Heart right ventricle (tissue), 16 donors: Measurements from ENCODE around the gene TMEM200C. TPM values are rescaled to one million over a fixed set of nuclear protein-coding genes. Genes with fewer than 3 reads are reported as not detected.

ENCODE experiments used
- ATAC-seq, 8 donors: fragments of 200-7000 bp; cut with Tn5 transposase; one replicate each; pipeline ENCODE4 v1.9.1; 2020; ENCODE audit warnings: mild to moderate bottlenecking in 8 of 8, moderate library complexity in 8 of 8, moderate number of reproducible peaks in 1 of 8
- DNase-seq, 2 donors: peaks; one replicate each; pipeline ENCODE4 v3.0.0-alpha.2; 2020
- H3K27ac ChIP-seq, 10 donors: fragments of 200-600 bp; sonication (generic) in 2 of 10; one replicate each; pipeline versions ENCODE4 v1.5.0 to v1.8.0; 2020 to 2022; ENCODE audit warnings: mild to moderate bottlenecking in 3 of 10
- H3K27me3 ChIP-seq, 7 donors: fragments of 200-600 bp; one replicate each; pipeline ENCODE4 v1.8.0; 2021 to 2022; ENCODE audit warnings: mild to moderate bottlenecking in 2 of 7
- H3K36me3 ChIP-seq, 9 donors: fragments of 200-600 bp; sonication (generic) in 1 of 9; one replicate each; pipeline versions ENCODE4 v1.5.0 to v1.8.0; 2020 to 2022; ENCODE audit warnings: mild to moderate bottlenecking in 2 of 9
- H3K4me1 ChIP-seq, 9 donors: fragments of 200-600 bp; sonication (generic) in 1 of 9; one replicate each; pipeline versions ENCODE4 v1.5.0 to v1.8.0; 2020 to 2022; ENCODE audit warnings: mild to moderate bottlenecking in 4 of 9
- H3K4me3 ChIP-seq, 10 donors: fragments of 200-600 bp; sonication (generic) in 2 of 10; one replicate each; pipeline versions ENCODE4 v1.5.0 to v1.8.0; 2020 to 2022; ENCODE audit warnings: mild to moderate bottlenecking in 7 of 10, moderate library complexity in 2 of 10
- H3K9me3 ChIP-seq, 11 donors: fragments of 200-600 bp in 10 of 11; sonication (generic) in 2 of 11; one replicate each; pipeline versions ENCODE4 v1.5.0 to v1.8.0; 2013 to 2022; ENCODE audit warnings: mild to moderate bottlenecking in 2 of 11, control low read depth in 1 of 11, moderate library complexity in 1 of 11
- CTCF ChIP-seq, 9 donors: fragments of 200-600 bp; sonication (generic) in 2 of 9; IDR thresholded peaks; one replicate each; pipeline versions ENCODE4 v1.5.0 to v1.8.0; 2021 to 2022; ENCODE audit warnings: antibody characterized with exemption in 9 of 9, mild to moderate bottlenecking in 5 of 9, moderate library complexity in 1 of 9
- WGBS, 2 donors: extraction: QIAGEN DNeasy Blood & Tissue Kit; methylation state at CpG; one replicate each; pipeline ENCODE4 v1.1.7; 2013; ENCODE audit warnings: inconsistent platforms in 1 of 2; 5-methylcytosine and 5-hydroxymethylcytosine counted together
- intact Hi-C, 10 donors: fragments of 100-400 bp; cut with DNase I; formaldehyde crosslinking; loops; one replicate each; pipeline versions ENCODE4 v1.11.1 to v1.14.2; 2022
- long read RNA-seq, 3 donors: library from polyadenylated mRNA; unstranded; transcript quantifications; one replicate each; pipeline ENCODE4 v2.0.0, GENCODE V29; 2020 to 2021
- polyA plus RNA-seq, 2 donors: library from polyadenylated mRNA; stranded (reverse); fragments of 200-250 nt; gene quantifications; one replicate each; pipeline ENCODE4 v1.2.3, GENCODE V29; 2013
- total RNA-seq, 10 donors: library from RNA; stranded (reverse); fragmentation: NEBNext Ultra II Directional in 3 of 10; extraction: Animal tissue kit (Norgen Biotek cat#: 25700) in 3 of 10; gene quantifications; one replicate each; pipeline versions ENCODE4 v1.2.1 to v1.2.4, GENCODE V29; 2021 to 2023
- donor health status: Arrhythmogenic right ventricular cardiomyopathy.
- donor health status: ischemic (EF 13 %, LVEDD 7.1; RV severe dilation, severe dysfunction).
- donor health status: healthy with polysubstance abuse.
- donor health status: DM: no; HTN: yes; CAD: no.
- donor health status: DM: no; HTN: no; CAD: no.
- donor health status: ischemic (EF 25% LVEDD 6.9; RV normal size, moderate dysfunction).
- donor health status: ischemic (EF 25% LVEDD 5.7; RV mildly dilated, moderate dysfunction).
- donor health status: healthy.
- donor health status: DM: yes; HTN: yes; CAD: no.
- donor health status: Ischemic cardiomyopathy.
- donor health status: ischemic (EF 35%, LVEDD 5.7; RV mildly dilated, moderate dysfunction).
- donor health status: nonischemic (EF 11% LVEDD 7.7; RV severe dilation, severe dysfunction).
- donor health status: DM: yes; HTN: yes; CAD: no.
- donor health status: PGD.
- donor health status: ischemic (EF 29% LVEDD 5.4; RV normal size, mild dysfunction).
- donor health status: nonischemic (EF 23%, LVEDD 6.1; RV moderate dilation, normal function).

TMEM200C gene
- total RNA-seq (under 1 TPM; 0.04 to 0.79 (median 0.33) TPM), polyA plus RNA-seq (1 to 10 TPM in 1 of 2 donors, under 1 TPM in 1; 0.22 to 1.7 TPM)
- long read RNA-seq, donor 1 = 0 reads
- long read RNA-seq, donor 2 = 0 reads
- long read RNA-seq, donor 3 = 0 reads

DNA sequence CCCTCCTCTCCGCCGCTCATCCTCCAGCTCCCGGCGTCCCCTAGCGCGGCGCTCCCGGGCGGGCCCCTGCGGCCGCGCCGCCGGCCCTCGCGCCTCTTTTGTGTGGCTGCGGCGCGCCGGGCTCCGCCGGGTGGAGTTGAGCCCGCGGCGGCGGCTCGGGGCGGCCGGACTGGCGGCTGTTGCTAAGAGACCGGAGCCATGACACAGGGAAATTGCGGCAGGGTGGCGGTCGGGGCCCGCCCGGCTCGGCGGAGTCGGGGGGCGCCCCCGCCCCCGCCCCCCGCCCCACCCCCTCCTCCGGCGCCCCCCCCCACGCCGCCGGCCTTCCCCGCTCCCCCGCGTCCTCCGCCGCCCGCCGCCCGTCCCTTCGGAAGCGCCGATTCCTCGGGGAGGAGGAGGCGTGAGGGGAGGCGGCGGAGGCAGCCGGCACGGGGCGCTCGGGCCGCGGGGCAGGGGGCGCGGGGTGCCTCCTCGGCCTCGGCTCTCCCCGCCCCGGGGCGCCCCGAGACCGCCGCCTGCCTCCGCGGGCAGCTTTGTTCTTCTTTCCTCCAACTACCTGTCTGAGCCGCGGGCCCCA lies at the start of gene TMEM200C:
TMEM200C (minus strand) TSS at position 224 of the 577 bp plus-strand sequence. CDS start 3,459 bp downstream, outside the sequence.
- Histone ChIP-seq H3K9me3 (no peaks in the 10 kb centered on the region), H3K27ac (peak within 1 kb of the TSS in 8 of 10 donors; percentile 19 to 78 (median 47)), H3K4me1 (peaks cover 5 to 36% (median 15%) of the 10 kb centered on the region in 9 donors), H3K36me3 (no peaks in the 10 kb centered on the region), H3K27me3 (peaks cover 28 to 97% (median 89%) of the 10 kb centered on the region in 7 donors), H3K4me3 (peak within 1 kb of the TSS; percentile 38 to 64 (median 50))
- WGBS, 2 donors = 0% methylated on average over 30 to 77 of the region's 83 CpGs
- intact Hi-C loops = loop anchor here in 3 of 10 donors (10.0 kb wide), 3 partner anchors 229 to 879 kb away; no protein-coding TSS in a partner anchor
- DNase-seq (peak; percentile 7 to 19), ATAC-seq (peak in 3 of 8 donors; percentile 7 to 18 (median 11))
- no peak for TF ChIP-seq CTCF (IDR thresholded peaks at IDR 0.05)

GRCh38 chr18:5944448-5944847 lies 49.1 kb upstream of the TMEM200C start:
- no peak for TF ChIP-seq CTCF (IDR thresholded peaks at IDR 0.05)
- no peak for ATAC-seq
- no peak overlapping the region for H3K27ac ChIP-seq
- no peaks in the 10 kb centered on the region for H3K4me1 ChIP-seq
- H3K4me3 ChIP-seq = no peak overlapping the region
- no peak for DNase-seq
- H3K27me3 ChIP-seq = peaks cover 0 to 13% (median 0%) of the 10 kb centered on the region in 7 donors
- H3K9me3 ChIP-seq = no peaks in the 10 kb centered on the region
- intact Hi-C loops = no loop called here
- WGBS, 2 donors = 94 to 95% methylated on average over 3 of the region's 3 CpGs
- no peaks in the 10 kb centered on the region for H3K36me3 ChIP-seq

- TF ChIP-seq CTCF (IDR thresholded peaks at IDR 0.05) = no peak
- intact Hi-C loops = no loop called here
- H3K4me3 ChIP-seq = no peak overlapping the region
- no peak overlapping the region for H3K27ac ChIP-seq
- H3K4me1 ChIP-seq = no peaks in the 10 kb centered on the region
- DNase-seq (peak in 1 of 2 donors; percentile 31), ATAC-seq (no peak)
- WGBS, 2 donors = 36 to 38% methylated on average over 5 of the region's 5 CpGs
- H3K27me3 ChIP-seq = peaks cover 0 to 13% (median 0%) of the 10 kb centered on the region in 7 donors
- no peaks in the 10 kb centered on the region for H3K9me3 ChIP-seq
- no peaks in the 10 kb centered on the region for H3K36me3 ChIP-seq
Observed at GRCh38 chr18:5943514-5943913, 48.2 kb upstream of the TMEM200C start.

GRCh38 chr18:5942591-5942990 lies 47.3 kb upstream of the TMEM200C start:
- no peak for DNase-seq

More at GRCh38 chr18:5942591-5942990, 47.3 kb upstream of the TMEM200C start:
- no peak for TF ChIP-seq CTCF (IDR thresholded peaks at IDR 0.05)
- H3K27ac ChIP-seq = no peak overlapping the region
- H3K4me1 ChIP-seq = no peaks in the 10 kb centered on the region
- WGBS, 2 donors = 61 to 72% methylated on average over 6 of the region's 6 CpGs
- H3K4me3 ChIP-seq = no peak overlapping the region
- H3K9me3 ChIP-seq = no peaks in the 10 kb centered on the region
- ATAC-seq = no peak
- H3K27me3 ChIP-seq = peaks cover 0 to 13% (median 0%) of the 10 kb centered on the region in 7 donors
- H3K36me3 ChIP-seq = no peaks in the 10 kb centered on the region
- intact Hi-C loops = no loop called here
